Panc1 (cell line): ENCODE measurements around the gene ITPR2. TPM values are rescaled to one million over a fixed set of nuclear protein-coding genes. Genes with fewer than 3 reads are reported as not detected.

ENCODE experiments used
- ATAC-seq: fragments of 200-7000 bp; cut with Tn5 transposase; 2 replicates; pipeline ENCODE4 v1.9.1; 2020; ENCODE audit warnings: mild to moderate bottlenecking, moderate library complexity
- BruUV-seq: library from RNA; stranded (reverse); fragments of 400-500 nt; replicated peaks from 2 replicates; lab custom pipeline; 2021; lab: Mats Ljungman, UMichigan
- CTCF ChIA-PET: fragments of 300-600 bp; sonication (Branson Sonifier 250); formaldehyde crosslinking; loops from one replicate; lab custom pipeline; 2022; ENCODE audit warnings: antibody characterized with exemption; lab: Charles Lee
- POLR2A ChIA-PET: fragments of 300-600 bp; sonication (Branson Sonifier 250); formaldehyde crosslinking; loops from one replicate; lab custom pipeline; 2022; ENCODE audit warnings: antibody characterized with exemption; lab: Charles Lee
- DNase-seq: peaks from one replicate; pipeline ENCODE4 v3.0.0-alpha.2; 2010; ENCODE audit warnings: low read depth, low spot score
- H3K27ac ChIP-seq: 2 replicates; pipeline ENCODE4 v1.5.1; 2011; ENCODE audit warnings: mild to moderate bottlenecking, low read length, inconsistent platforms
- H3K27me3 ChIP-seq: fragments of 200-500 bp; sonication (Bioruptor generic); 2 replicates; pipeline ENCODE4 v1.6.0; 2014; ENCODE audit warnings: low read length, inconsistent platforms; ENCODE audit not compliant: control insufficient read depth, insufficient read depth
- H3K36me3 ChIP-seq: fragments of 200-500 bp; sonication (Bioruptor generic); 2 replicates; pipeline ENCODE4 v1.5.1; 2014; ENCODE audit warnings: inconsistent platforms, mild to moderate bottlenecking, low read length, moderate library complexity; ENCODE audit not compliant: control insufficient read depth, insufficient read depth
- H3K4me1 ChIP-seq: 2 replicates; pipeline ENCODE4 v1.5.1; 2011; ENCODE audit warnings: inconsistent platforms, mild to moderate bottlenecking, low read length, moderate library complexity; ENCODE audit not compliant: control insufficient read depth, insufficient read depth
- H3K4me3 ChIP-seq, 2 experiments: 2 replicates each; pipeline ENCODE4 v1.5.1; 2011 to 2012; ENCODE audit warnings: low read depth in 2 of 2, low read length in 2 of 2, mild to moderate bottlenecking in 2 of 2, inconsistent platforms in 1 of 2, moderate library complexity in 1 of 2
- H3K9me3 ChIP-seq: fragments of 200-500 bp; sonication (Bioruptor generic); 2 replicates; pipeline ENCODE4 v1.5.1; 2014; ENCODE audit warnings: low read depth, mild to moderate bottlenecking, inconsistent platforms, low read length, moderate library complexity; ENCODE audit not compliant: control insufficient read depth, insufficient read depth
- POLR2AphosphoS5 ChIP-seq: IDR thresholded peaks from 2 replicates; pipeline ENCODE4 v1.6.1; 2012; ENCODE audit warnings: mild to moderate bottlenecking, low read depth, low read length, moderate library complexity
- SIN3A ChIP-seq: IDR thresholded peaks from 2 replicates; pipeline ENCODE4 v1.6.1; 2012; ENCODE audit warnings: low read depth, mild to moderate bottlenecking, low read length, moderate library complexity, borderline replicate concordance; ENCODE audit not compliant: insufficient read depth
- TCF7L2 ChIP-seq: IDR thresholded peaks from 2 replicates; pipeline ENCODE4 v1.6.1; 2011; ENCODE audit warnings: mild to moderate bottlenecking, low read depth, low read length, inconsistent platforms
- in situ Hi-C: cut with HindIII; loops from 2 replicates; pipeline ENCODE4 v1.10.0; 2016; ENCODE audit warnings: low sequenced_read_pairs, low pct_unique_long_range_greater_than_20kb
- intact Hi-C: fragments of 100-400 bp; cut with micrococcal nuclease; formaldehyde crosslinking; loops from one replicate; pipeline ENCODE4 v1.10.0; 2022; ENCODE audit not compliant: unreplicated experiment
- total RNA-seq: library from RNA; stranded (reverse); gene quantifications from one replicate; pipeline ENCODE4 v1.2.1, GENCODE V29; 2021; ENCODE audit not compliant: unreplicated experiment
- TF ChIP-seq, protein P1 (sequence below): fragments of 450-650 bp; IDR thresholded peaks from 2 replicates; pipeline ENCODE4 v1.5.1; 2017; ENCODE audit warnings: mild to moderate bottlenecking
- TF ChIP-seq, protein P2 (sequence below), 2 experiments: IDR thresholded peaks; 2 replicates each; pipeline ENCODE4 v1.6.1; 2011 to 2012; ENCODE audit warnings: low read depth in 2 of 2, control low read depth in 1 of 2, low read length in 1 of 2, mild to moderate bottlenecking in 1 of 2, moderate library complexity in 1 of 2; ENCODE audit not compliant: insufficient read depth in 1 of 2

Gene ITPR2
- total RNA-seq, 1 experiment from 2014 or later: 41.8 TPM

DNA sequence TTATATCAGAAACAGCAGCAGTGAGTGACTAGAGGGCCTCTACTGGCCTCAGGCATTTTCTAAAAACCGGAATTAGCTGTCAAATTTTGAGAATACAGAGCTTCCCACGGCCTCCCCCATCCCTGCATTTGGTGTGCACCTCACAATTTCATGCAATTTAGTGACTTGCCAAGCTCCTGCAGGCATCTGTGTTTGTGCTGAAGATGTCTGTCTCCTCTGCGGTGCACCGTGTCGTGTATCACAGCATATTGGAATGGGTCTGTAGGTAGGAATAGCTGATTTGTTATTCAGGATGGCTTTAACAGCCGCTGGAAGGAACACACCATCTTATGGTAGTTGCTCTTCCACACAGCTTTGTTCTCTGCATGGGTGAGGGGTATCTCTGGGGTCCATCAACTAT, 497.3 kb downstream of the ITPR2 start:
- Histone ChIP-seq H3K4me1 (no peaks in the 10 kb centered on the region), H3K36me3 (no peaks in the 10 kb centered on the region), H3K27ac (no peak overlapping the region), H3K4me3 (no peak overlapping the region), H3K27me3 (no peaks in the 10 kb centered on the region), H3K9me3 (no peaks in the 10 kb centered on the region)
- ATAC-seq: no peak
- TF ChIP-seq SIN3A (no peak), TCF7L2 (no peak), POLR2AphosphoS5 (no peak)
- TF ChIP-seq, protein P1, sequence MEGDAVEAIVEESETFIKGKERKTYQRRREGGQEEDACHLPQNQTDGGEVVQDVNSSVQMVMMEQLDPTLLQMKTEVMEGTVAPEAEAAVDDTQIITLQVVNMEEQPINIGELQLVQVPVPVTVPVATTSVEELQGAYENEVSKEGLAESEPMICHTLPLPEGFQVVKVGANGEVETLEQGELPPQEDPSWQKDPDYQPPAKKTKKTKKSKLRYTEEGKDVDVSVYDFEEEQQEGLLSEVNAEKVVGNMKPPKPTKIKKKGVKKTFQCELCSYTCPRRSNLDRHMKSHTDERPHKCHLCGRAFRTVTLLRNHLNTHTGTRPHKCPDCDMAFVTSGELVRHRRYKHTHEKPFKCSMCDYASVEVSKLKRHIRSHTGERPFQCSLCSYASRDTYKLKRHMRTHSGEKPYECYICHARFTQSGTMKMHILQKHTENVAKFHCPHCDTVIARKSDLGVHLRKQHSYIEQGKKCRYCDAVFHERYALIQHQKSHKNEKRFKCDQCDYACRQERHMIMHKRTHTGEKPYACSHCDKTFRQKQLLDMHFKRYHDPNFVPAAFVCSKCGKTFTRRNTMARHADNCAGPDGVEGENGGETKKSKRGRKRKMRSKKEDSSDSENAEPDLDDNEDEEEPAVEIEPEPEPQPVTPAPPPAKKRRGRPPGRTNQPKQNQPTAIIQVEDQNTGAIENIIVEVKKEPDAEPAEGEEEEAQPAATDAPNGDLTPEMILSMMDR: no peak
- TF ChIP-seq, protein P2, sequence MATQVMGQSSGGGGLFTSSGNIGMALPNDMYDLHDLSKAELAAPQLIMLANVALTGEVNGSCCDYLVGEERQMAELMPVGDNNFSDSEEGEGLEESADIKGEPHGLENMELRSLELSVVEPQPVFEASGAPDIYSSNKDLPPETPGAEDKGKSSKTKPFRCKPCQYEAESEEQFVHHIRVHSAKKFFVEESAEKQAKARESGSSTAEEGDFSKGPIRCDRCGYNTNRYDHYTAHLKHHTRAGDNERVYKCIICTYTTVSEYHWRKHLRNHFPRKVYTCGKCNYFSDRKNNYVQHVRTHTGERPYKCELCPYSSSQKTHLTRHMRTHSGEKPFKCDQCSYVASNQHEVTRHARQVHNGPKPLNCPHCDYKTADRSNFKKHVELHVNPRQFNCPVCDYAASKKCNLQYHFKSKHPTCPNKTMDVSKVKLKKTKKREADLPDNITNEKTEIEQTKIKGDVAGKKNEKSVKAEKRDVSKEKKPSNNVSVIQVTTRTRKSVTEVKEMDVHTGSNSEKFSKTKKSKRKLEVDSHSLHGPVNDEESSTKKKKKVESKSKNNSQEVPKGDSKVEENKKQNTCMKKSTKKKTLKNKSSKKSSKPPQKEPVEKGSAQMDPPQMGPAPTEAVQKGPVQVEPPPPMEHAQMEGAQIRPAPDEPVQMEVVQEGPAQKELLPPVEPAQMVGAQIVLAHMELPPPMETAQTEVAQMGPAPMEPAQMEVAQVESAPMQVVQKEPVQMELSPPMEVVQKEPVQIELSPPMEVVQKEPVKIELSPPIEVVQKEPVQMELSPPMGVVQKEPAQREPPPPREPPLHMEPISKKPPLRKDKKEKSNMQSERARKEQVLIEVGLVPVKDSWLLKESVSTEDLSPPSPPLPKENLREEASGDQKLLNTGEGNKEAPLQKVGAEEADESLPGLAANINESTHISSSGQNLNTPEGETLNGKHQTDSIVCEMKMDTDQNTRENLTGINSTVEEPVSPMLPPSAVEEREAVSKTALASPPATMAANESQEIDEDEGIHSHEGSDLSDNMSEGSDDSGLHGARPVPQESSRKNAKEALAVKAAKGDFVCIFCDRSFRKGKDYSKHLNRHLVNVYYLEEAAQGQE (IDR thresholded peaks at IDR 0.05; ENCODE audit: insufficient read depth in 1 of 2, low read depth in 2 of 2, low read length in 1 of 2): no peak
- no peak for DNase-seq
- POLR2A ChIA-PET: interaction anchor here (0.6 kb wide), 1 partner anchor 178 kb away, joined by 3 read pairs; no protein-coding TSS in a partner anchor
- intact Hi-C loops: no loop called here
- in situ Hi-C loops: no loop called here
- BruUV-seq: no TSS peak
- CTCF ChIA-PET: no interaction called here

DNA sequence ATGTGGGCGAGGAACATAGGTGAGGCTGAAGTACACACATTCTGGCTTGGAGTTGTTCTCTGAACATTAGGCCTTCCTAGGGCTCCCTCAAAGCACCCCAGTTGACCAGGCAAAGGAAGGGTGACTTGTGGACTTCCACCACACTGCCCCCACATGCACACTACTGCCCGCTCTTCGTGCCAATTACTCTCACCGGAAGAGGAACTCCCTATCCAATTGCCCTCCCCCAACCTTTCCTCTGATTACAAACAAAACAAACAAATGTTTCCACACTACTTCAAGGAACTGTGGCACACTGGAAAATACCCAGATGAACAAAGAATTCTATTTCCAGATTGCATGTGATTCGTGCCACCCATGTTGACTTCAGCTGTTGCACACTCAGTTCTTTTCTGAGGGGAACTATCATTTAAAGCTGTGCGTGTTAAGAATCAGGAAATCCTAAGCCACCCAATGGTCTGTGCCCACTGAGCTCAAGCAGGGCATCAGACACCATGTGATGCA, 498.3 kb downstream of the ITPR2 start:
- ChIA-PET CTCF (no interaction called here), POLR2A (interaction anchor here (0.6 kb wide), 1 partner anchor 177 kb away, joined by 3 read pairs; no protein-coding TSS in a partner anchor)
- no peaks in the 10 kb centered on the region for H3K36me3 ChIP-seq
- intact Hi-C loops (no loop called here), in situ Hi-C loops (no loop called here)
- BruUV-seq: no TSS peak
- H3K27me3 ChIP-seq: no peaks in the 10 kb centered on the region
- no peak overlapping the region for H3K4me3 ChIP-seq
- no peak for TF ChIP-seq SIN3A
- TF ChIP-seq, protein P2 (IDR thresholded peaks at IDR 0.05; ENCODE audit: insufficient read depth in 1 of 2, low read depth in 2 of 2, low read length in 1 of 2): no peak
- TF ChIP-seq, protein P1: no peak
- no peak for TF ChIP-seq TCF7L2
- no peak for TF ChIP-seq POLR2AphosphoS5
- DNase-seq (no peak), ATAC-seq (no peak)
- no peaks in the 10 kb centered on the region for H3K4me1 ChIP-seq
- H3K27ac ChIP-seq: no peak overlapping the region
- H3K9me3 ChIP-seq: no peaks in the 10 kb centered on the region
